Parathyroid adenoma (tissue), 2 donors: Measurements from ENCODE around the gene CASQ2.
A peak's percentile ranks its signal among the peaks of the same experiment; 100 is the strongest.

Experiments used
- H2AFZ ChIP-seq: fragments of 300-600 bp; sonication (generic); one replicate; pipeline ENCODE4 v1.7.0; 2017; ENCODE audit warnings: antibody characterized with exemption, mild to moderate bottlenecking
- H3K27ac ChIP-seq: fragments of 300-600 bp; sonication (generic); one replicate; pipeline ENCODE4 v1.7.0; 2017
- H3K27me3 ChIP-seq: fragments of 300-600 bp; sonication (generic); one replicate; pipeline ENCODE4 v1.7.0; 2017; ENCODE audit warnings: low read length; ENCODE audit not compliant: control insufficient read depth, insufficient read depth
- H3K36me3 ChIP-seq: fragments of 300-600 bp; sonication (generic); one replicate; pipeline ENCODE4 v1.7.0; 2017; ENCODE audit warnings: low read length; ENCODE audit not compliant: control insufficient read depth, insufficient read depth
- H3K4me1 ChIP-seq: fragments of 300-600 bp; sonication (generic); one replicate; pipeline ENCODE4 v1.7.0; 2017; ENCODE audit warnings: control low read depth
- H3K4me2 ChIP-seq: fragments of 300-600 bp; sonication (generic); one replicate; pipeline ENCODE4 v1.7.0; 2017; ENCODE audit warnings: low read length
- H3K4me3 ChIP-seq: fragments of 300-600 bp; sonication (generic); one replicate; pipeline ENCODE4 v1.7.0; 2017; ENCODE audit warnings: low read depth, low read length
- H3K79me2 ChIP-seq: fragments of 300-600 bp; sonication (generic); one replicate; pipeline ENCODE4 v1.7.0; 2017; ENCODE audit warnings: control low read depth
- H3K9ac ChIP-seq: fragments of 300-600 bp; sonication (generic); one replicate; pipeline ENCODE4 v1.7.0; 2017; ENCODE audit warnings: mild to moderate bottlenecking
- H3K9me3 ChIP-seq: fragments of 300-600 bp; sonication (generic); one replicate; pipeline ENCODE4 v1.7.0; 2017; ENCODE audit warnings: low read length; ENCODE audit not compliant: control insufficient read depth
- CTCF ChIP-seq: fragments of 300-600 bp; sonication (generic); IDR thresholded peaks from one replicate; pipeline ENCODE4 v1.7.0; 2017; ENCODE audit warnings: antibody characterized with exemption, mild to moderate bottlenecking
- donor health status: primary hyperparathyroidism.

The CASQ2 gene

GRCh38 chr1:115771847-115772457, 3.4 kb upstream of the CASQ2 start:
- Histone ChIP-seq H3K27ac (no peak overlapping the region), H3K4me1 (no peaks in the 10 kb centered on the region), H3K4me2 (no peak overlapping the region), H3K36me3 (no peaks in the 10 kb centered on the region), H3K9ac (no peak overlapping the region), H3K79me2 (no peaks in the 10 kb centered on the region), H3K9me3 (no peaks in the 10 kb centered on the region), H2AFZ (peak overlapping the region; percentile 48), H3K4me3 (no peak overlapping the region), H3K27me3 (no peaks in the 10 kb centered on the region)
- TF ChIP-seq CTCF = peak; percentile 49

DNA sequence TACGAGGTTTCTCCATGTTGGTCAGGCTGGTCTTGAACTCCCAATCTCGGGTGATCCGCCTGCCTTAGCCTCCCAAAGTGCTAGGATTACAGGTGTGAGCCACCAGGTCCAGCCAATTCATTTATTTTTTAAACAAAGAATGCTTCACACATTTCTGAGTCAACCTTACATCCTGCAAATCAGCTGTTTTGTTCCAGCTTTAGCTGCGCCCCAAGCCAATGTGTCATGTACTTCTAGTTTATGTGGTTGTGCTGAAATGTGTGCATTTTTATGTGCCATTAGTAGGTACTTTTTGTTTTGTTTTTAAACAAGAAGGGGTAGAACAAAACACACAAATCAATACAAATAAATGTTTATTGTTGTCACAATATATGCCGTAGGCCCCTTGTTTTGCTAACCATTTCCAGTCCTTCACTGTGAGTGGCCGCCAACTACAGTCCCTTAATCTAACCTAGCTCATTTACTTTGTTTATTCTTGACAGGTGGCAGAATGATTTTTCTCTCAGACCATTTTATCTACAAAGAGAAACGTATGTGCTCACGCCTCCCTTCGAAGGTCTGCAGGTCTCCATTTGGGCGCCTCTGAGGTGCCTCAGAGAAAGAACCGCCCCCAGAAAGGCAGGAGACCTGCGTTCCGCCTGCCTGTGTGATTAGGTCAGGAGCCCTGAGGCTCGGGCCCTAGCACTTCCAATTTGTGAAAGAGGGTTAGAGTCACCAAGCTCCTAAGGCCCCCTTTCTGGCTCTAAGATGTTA, 2.8 kb upstream of the CASQ2 start:
- Histone ChIP-seq H3K27me3 (no peaks in the 10 kb centered on the region), H3K4me2 (no peak overlapping the region), H3K27ac (no peak overlapping the region), H3K36me3 (no peaks in the 10 kb centered on the region), H3K4me3 (no peak overlapping the region), H3K79me2 (no peaks in the 10 kb centered on the region), H2AFZ (peak overlapping the region; percentile 48), H3K4me1 (no peaks in the 10 kb centered on the region), H3K9me3 (no peaks in the 10 kb centered on the region), H3K9ac (no peak overlapping the region)
- TF ChIP-seq CTCF = no peak

DNA sequence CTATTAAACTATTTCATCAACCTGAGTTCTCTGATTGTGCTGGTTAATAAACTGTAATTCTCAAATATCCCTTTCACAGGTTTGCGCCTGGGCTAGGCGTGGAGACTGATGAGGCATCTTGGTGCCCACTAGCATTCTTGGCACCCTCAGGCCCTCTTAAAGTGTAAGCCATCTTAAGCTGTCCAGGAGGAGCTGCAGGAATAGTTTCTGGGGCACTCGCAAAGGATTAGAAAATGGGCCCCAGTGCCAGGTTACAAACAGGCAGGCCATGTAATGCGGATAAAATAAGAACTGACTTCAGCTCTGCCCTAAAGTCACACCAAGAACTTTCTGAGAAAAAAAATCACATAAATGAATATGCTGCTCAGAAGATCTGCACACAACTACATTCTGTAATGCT, 1.1 kb downstream of the CASQ2 start:
- no peak overlapping the region for H3K4me2 ChIP-seq
- H3K36me3 ChIP-seq = no peaks in the 10 kb centered on the region
- H3K9ac ChIP-seq = no peak overlapping the region
- TF ChIP-seq CTCF = no peak
- no peaks in the 10 kb centered on the region for H3K27me3 ChIP-seq
- H2AFZ ChIP-seq = no peak overlapping the region
- H3K4me1 ChIP-seq = no peaks in the 10 kb centered on the region
- no peaks in the 10 kb centered on the region for H3K9me3 ChIP-seq
- H3K27ac ChIP-seq = no peak overlapping the region
- H3K79me2 ChIP-seq = no peaks in the 10 kb centered on the region
- no peak overlapping the region for H3K4me3 ChIP-seq

DNA sequence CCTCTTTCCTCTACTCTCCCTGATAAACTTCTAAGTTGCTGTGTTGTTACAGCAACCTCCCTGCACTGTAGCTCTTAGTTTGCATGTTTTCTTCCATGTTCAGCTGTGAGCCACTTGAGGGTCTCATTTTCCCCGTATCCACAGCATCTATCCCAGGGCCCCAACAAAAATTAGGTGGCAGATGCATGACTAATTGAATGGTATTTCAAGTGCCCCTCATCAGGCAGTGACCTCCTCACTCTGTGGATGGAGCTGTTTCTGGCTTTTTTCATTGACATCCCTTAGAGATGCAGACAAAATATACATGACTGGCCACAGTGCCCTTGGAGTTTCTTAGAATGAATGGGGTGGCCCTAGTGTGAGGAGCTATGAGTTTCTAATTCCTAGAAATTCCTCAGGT, 3.4 kb downstream of the CASQ2 start:
- H3K4me3 ChIP-seq = no peak overlapping the region
- no peaks in the 10 kb centered on the region for H3K79me2 ChIP-seq
- H2AFZ ChIP-seq = no peak overlapping the region
- H3K4me1 ChIP-seq = no peaks in the 10 kb centered on the region
- no peak for TF ChIP-seq CTCF
- no peaks in the 10 kb centered on the region for H3K27me3 ChIP-seq
- no peak overlapping the region for H3K9ac ChIP-seq
- no peaks in the 10 kb centered on the region for H3K36me3 ChIP-seq
- H3K9me3 ChIP-seq = no peaks in the 10 kb centered on the region
- no peak overlapping the region for H3K27ac ChIP-seq
- H3K4me2 ChIP-seq = no peak overlapping the region

DNA sequence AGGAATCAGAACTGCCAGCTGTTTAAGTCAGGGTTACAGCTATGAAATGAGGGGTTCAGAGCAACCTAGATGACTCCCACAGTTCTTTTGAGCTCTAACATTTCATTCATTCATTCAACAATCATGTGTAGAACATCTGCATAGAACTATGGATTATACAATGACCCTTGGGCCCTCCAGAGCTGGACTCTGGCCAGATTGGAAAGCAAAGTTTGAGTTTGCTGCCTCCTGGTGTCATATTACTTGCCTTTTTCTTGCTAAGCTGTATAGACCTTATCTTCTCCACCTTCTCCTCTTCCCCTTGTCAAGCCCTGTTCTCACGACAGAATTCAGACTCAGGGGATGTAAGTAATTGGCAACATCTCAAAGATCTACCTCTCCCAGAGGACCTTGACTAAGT, 4.0 kb downstream of the CASQ2 start:
- H3K9ac ChIP-seq = no peak overlapping the region
- no peaks in the 10 kb centered on the region for H3K36me3 ChIP-seq
- H3K9me3 ChIP-seq = no peaks in the 10 kb centered on the region
- H3K4me1 ChIP-seq = no peaks in the 10 kb centered on the region
- no peaks in the 10 kb centered on the region for H3K27me3 ChIP-seq
- no peak overlapping the region for H3K27ac ChIP-seq
- H3K4me2 ChIP-seq = no peak overlapping the region
- H3K79me2 ChIP-seq = no peaks in the 10 kb centered on the region
- H3K4me3 ChIP-seq = no peak overlapping the region
- peak; percentile 12 for TF ChIP-seq CTCF
- H2AFZ ChIP-seq = no peak overlapping the region
